Epithelial cell of proximal tubule (primary cell): ENCODE data around the gene SPATA24. TPM values are rescaled to one million over a fixed set of nuclear protein-coding genes. Genes with fewer than 3 reads are reported as not detected.

Source experiments
- DNase-seq: peaks from one replicate; pipeline ENCODE4 v3.0.0-alpha.2; 2011; ENCODE audit warnings: low read depth
- H3K4me3 ChIP-seq: 2 replicates; pipeline ENCODE4 v1.5.1; 2011; ENCODE audit warnings: low read depth, mild to moderate bottlenecking, low read length
- total RNA-seq: library from RNA; depleted of rRNA; stranded (reverse); fragments of >200 nt; gene quantifications from 2 replicates; pipeline ENCODE4 v1.2.3, GENCODE V29; 2015
- TF ChIP-seq, protein P1 (sequence below): conservative IDR thresholded peaks from 2 replicates; pipeline ENCODE4 v1.5.1; 2012; ENCODE audit warnings: low read depth, mild to moderate bottlenecking, low read length

Gene SPATA24
- total RNA-seq, 1 donor from 2014 or later = 2.2 TPM

DNA sequence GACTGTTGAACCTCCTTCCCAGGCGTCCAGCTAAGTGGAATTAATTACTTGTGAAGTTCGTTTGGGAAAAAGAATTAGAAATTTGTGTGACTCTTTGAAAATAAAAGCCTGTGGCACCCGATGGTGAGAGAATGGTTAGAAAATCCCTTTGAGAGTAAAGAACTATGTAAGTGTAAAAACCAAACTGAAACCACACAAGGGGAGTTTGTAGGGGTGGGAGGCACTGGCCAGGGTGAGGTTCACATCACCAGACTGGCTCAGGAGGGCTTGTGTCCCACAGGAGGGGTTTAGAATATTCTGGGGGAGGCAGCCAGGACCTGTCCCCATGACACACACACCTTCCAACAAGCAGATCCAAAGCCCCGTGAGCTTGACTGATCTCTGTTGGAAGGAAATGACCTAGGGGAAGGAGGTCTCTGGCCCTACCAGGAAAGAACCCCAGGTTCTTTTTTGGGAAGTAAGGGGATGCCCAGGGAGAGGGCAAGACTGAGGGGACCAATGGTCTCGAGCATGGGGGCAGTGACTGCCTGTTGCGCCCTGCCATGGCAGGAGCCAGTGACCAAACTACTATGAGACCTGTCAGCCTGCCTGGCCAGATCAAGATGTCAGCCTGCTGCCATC, 4.3 kb downstream of the SPATA24 start:
- DNase-seq = no peak
- TF ChIP-seq, protein P1, sequence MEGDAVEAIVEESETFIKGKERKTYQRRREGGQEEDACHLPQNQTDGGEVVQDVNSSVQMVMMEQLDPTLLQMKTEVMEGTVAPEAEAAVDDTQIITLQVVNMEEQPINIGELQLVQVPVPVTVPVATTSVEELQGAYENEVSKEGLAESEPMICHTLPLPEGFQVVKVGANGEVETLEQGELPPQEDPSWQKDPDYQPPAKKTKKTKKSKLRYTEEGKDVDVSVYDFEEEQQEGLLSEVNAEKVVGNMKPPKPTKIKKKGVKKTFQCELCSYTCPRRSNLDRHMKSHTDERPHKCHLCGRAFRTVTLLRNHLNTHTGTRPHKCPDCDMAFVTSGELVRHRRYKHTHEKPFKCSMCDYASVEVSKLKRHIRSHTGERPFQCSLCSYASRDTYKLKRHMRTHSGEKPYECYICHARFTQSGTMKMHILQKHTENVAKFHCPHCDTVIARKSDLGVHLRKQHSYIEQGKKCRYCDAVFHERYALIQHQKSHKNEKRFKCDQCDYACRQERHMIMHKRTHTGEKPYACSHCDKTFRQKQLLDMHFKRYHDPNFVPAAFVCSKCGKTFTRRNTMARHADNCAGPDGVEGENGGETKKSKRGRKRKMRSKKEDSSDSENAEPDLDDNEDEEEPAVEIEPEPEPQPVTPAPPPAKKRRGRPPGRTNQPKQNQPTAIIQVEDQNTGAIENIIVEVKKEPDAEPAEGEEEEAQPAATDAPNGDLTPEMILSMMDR = no peak
- H3K4me3 ChIP-seq = no peak overlapping the region

DNA sequence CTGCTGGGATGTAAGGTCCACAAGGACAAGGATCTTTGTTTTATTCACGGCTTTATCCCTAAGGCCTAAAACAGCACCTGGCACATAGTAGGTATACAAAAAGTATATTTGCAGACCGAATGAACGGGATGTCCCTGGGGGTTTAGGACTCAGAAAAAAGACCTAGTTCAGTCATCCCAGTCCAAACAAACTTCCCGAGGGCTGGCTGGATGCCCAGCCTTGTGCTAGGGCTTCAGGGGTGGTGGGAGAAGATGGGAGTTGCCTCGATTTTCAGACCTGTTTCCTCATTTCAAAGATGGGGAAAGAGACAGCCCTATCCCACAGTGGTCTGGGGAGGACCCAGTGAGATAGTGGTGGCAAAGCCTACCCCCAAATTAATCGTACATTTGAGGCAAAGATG, 6.0 kb downstream of the SPATA24 start:
- DNase-seq = no peak
- TF ChIP-seq, protein P1 = no peak
- H3K4me3 ChIP-seq = no peak overlapping the region

DNA sequence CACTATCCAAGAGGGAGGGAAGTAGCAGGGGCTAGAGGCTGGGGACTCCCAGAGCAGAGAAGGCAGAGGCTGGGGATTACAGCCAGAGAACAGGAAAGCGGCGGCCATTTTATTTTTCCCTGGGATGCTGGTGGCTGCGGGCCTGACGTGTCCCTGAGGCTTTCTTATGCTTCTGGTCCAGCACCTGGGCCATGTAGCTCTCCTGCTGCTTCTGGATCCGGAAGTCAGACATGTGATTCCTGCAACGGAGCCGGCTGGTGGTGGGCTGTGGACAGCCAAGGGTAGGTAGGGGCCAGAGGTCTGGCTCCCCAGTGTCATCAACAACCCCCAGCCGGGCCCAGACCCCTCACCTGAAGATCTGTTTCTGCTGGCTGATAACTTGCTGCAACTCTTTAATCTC, 7.2 kb downstream of the SPATA24 start:
- no peak overlapping the region for H3K4me3 ChIP-seq
- DNase-seq = no peak
- TF ChIP-seq, protein P1 = no peak

DNA sequence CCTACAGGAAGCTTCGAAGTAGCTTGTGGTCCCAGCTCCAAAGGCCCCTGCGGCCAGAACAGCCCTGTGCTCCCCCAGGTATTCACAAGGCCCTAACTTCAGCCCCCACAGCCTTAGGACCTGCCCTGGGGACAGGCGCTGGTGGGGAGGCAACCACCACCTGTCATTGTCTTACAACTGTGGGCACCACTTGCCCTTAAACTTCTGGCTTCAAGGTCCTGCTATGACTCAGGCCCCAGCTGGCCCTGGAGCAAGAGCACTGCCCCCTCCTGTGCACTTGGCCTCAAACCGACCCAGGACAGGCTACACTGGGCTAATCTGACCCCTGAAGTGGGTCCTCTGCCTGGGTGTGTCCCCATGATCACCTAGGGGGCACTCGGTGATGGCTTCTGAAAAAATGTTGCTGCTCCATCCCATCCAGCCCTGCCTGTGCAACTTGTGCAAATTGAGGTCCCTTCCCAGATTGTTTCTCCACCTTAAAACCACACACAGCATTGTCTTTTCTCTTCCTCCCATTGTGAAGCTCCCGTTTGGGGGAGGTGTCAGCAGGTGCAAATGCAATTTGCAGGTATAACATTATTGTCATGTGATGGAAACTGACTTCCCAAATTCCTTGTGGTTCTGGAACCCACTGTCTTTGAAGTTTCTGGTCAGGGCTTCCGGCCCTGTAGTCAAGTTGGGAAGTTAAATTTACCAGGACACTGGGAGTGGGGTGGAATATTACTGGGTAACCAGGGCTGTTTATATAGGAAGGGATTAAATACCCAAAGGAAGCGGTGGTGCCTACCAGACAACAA, 7.8 kb downstream of the SPATA24 start:
- no peak for DNase-seq

DNA sequence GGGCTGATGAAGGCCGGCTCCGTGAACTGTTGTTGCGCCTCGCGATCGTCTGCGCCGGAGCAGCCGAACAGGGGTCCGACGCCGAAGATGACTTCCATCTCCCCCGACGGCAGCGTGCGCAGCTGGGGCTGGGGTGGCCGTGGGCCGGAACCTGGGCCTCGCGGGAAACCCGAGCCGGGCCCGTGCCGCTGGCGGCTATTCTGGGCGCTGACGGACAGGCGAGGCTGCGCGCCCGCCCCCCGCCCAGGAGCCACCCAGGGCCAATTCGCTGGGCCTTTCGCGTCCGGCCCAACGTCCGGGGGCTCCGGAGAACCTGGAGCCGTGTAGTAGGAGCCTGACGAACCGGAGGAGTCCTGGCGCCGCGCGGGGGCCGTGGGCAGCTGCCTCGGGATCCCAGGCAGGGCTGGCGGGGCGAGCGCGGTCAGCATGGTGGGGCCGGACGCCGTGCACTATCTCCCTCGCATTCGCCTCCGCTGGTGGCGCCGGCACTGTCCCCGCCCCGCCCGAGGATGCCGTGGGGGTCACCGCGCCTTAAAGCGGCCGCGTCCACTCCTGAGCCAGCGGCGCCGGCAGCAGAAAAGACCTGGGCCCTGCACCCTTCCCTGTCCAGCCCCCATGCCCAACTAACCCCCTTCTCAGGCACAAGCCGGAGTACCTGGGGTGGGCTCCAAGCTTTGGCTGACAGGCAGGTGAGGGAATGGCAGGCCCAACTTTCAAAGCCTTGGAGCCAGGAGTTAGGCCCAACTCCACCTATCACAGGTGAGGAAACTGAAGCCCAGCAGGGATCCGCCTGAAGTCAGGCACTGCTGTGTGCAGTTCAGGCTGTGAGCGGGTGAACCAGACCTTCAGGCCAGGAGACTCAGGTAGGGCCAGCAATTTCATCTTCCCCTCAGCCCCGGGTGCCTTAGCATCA, 9.0 kb downstream of the SPATA24 start, which contains the start of gene PROB1:
TSS of gene PROB1 (minus strand) at position 451 of the 913 bp plus-strand sequence. CDS start at position 428, 23 bp downstream.
- H3K4me3 ChIP-seq = peak within 1 kb of the TSS; percentile 53
- TF ChIP-seq, protein P1 = no peak
- no peak for DNase-seq

More for the DNA sequence above, 7.8 kb downstream of the SPATA24 start:
- no peak overlapping the region for H3K4me3 ChIP-seq
- TF ChIP-seq, protein P1 = peak; percentile 33

DNA sequence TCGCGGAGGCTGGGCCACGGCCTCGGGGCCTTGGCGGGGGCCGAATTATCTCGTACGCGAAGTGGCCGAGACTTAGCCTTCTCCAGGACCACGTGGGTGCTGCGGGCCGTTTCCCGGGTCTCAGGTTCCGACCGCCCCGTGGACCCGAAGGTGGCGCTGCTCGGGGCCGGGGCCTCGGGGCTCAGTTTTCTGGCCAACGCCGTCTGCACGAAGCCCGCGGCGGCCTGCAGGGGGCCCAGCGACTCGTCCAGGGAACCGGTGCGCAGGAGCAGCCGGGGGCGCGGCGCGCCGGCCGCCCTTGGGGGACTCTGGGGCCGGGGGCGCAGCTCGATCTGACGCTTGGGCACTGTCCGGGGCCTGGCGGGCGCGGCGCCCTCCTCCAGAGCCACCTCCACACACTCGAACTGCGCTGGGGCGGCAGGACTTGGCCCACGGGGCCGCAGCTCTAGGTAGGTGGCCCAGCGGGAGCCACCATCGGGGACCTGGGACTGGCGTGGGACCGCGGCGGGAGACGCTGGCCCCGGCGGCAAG, 9.7 kb downstream of the SPATA24 start:
- peak overlapping the region; percentile 53 for H3K4me3 ChIP-seq
- DNase-seq = no peak
- TF ChIP-seq, protein P1 = peak; percentile 47
